Caco-2 (cell line): ENCODE measurements around the gene PALM. TPM values are rescaled to one million over a fixed set of nuclear protein-coding genes. Genes with fewer than 3 reads are reported as not detected.

ENCODE experiments used
- BruUV-seq: library from RNA; stranded (reverse); fragments of 400-500 nt; replicated peaks from 2 replicates; lab custom pipeline; 2021; lab: Mats Ljungman, UMichigan
- CTCF ChIA-PET: fragments of 300-600 bp; sonication (Branson Sonifier 250); formaldehyde crosslinking; loops from one replicate; lab custom pipeline; 2022; ENCODE audit warnings: antibody characterized with exemption; lab: Charles Lee
- POLR2A ChIA-PET: fragments of 300-600 bp; sonication (Branson Sonifier 250); formaldehyde crosslinking; loops from one replicate; lab custom pipeline; 2022; ENCODE audit warnings: antibody characterized with exemption; lab: Charles Lee
- DNase-seq, 2 experiments: peaks; one replicate each; pipeline versions ENCODE4 v3.0.0 to v3.0.0-alpha.2; 2020 to 2022
- H3K27me3 ChIP-seq: replicated peaks from 2 replicates; pipeline ENCODE4 v1.6.0; 2011; ENCODE audit warnings: low read length; ENCODE audit not compliant: control insufficient read depth, insufficient read depth
- H3K36me3 ChIP-seq: 2 replicates; pipeline ENCODE4 v1.5.1; 2011; ENCODE audit warnings: low read length; ENCODE audit not compliant: control insufficient read depth, insufficient read depth
- H3K4me1 ChIP-seq: fragments of 250-450 bp; sonication (Bioruptor Pico); 2 replicates; pipeline ENCODE4 v1.5.1; 2020; ENCODE audit warnings: mild to moderate bottlenecking
- H3K4me3 ChIP-seq: 2 replicates; pipeline ENCODE4 v1.5.1; 2011; ENCODE audit warnings: low read depth, mild to moderate bottlenecking, control low read depth, low read length
- H3K9me3 ChIP-seq: fragments of 250-450 bp; sonication (Bioruptor Pico); 2 replicates; pipeline ENCODE4 v1.5.1; 2020; ENCODE audit warnings: mild to moderate bottlenecking, moderate library complexity
- H3K27ac Mint-ChIP-seq: one replicate; pipeline ENCODE4 v1.8.0; 2022; ENCODE audit warnings: mixed read lengths; ENCODE audit not compliant: unreplicated experiment
- H3K27me3 Mint-ChIP-seq: one replicate; pipeline ENCODE4 v1.8.0; 2022; ENCODE audit warnings: mixed read lengths; ENCODE audit not compliant: insufficient read depth, unreplicated experiment
- H3K36me3 Mint-ChIP-seq: one replicate; pipeline ENCODE4 v1.8.0; 2022; ENCODE audit warnings: mild to moderate bottlenecking, mixed read lengths; ENCODE audit not compliant: insufficient read depth, unreplicated experiment
- H3K4me1 Mint-ChIP-seq: one replicate; pipeline ENCODE4 v1.8.0; 2022; ENCODE audit warnings: low read depth, mixed read lengths; ENCODE audit not compliant: unreplicated experiment
- H3K4me3 Mint-ChIP-seq: one replicate; pipeline ENCODE4 v1.8.0; 2022; ENCODE audit warnings: mild to moderate bottlenecking, moderate library complexity, mixed read lengths; ENCODE audit not compliant: unreplicated experiment
- H3K9me3 Mint-ChIP-seq: one replicate; pipeline ENCODE4 v1.8.0; 2022; ENCODE audit warnings: mixed read lengths; ENCODE audit not compliant: unreplicated experiment
- CTCF ChIP-seq, 2 experiments: fragments of 200-600 bp in 1 of 2; IDR thresholded peaks; 1 replicate in 1 of 2; 2 replicates in 1 of 2; pipeline versions ENCODE4 v1.5.1 to v1.8.0; 2011 to 2022; ENCODE audit warnings: antibody characterized with exemption in 1 of 2, control low read depth in 1 of 2, inconsistent platforms in 1 of 2, low read depth in 1 of 2, low read length in 1 of 2, mild to moderate bottlenecking in 1 of 2, moderate library complexity in 1 of 2; ENCODE audit not compliant: insufficient read depth in 1 of 2, severe bottlenecking in 1 of 2, unreplicated experiment in 1 of 2
- intact Hi-C: fragments of 100-400 bp; cut with micrococcal nuclease; formaldehyde crosslinking; loops from one replicate; pipeline ENCODE4 v1.10.0; 2022; ENCODE audit not compliant: unreplicated experiment
- total RNA-seq: library from RNA; stranded (reverse); gene quantifications from 2 replicates; pipeline ENCODE4 v1.2.3, GENCODE V29; 2022

PALM gene
- total RNA-seq, 1 experiment from 2014 or later, result 16.1 TPM

GRCh38 chr19:722553-723101, 13.9 kb downstream of the PALM start:
- no peaks in the 10 kb centered on the region for H3K4me1 Mint-ChIP-seq
- POLR2A ChIA-PET, result no interaction called here
- CTCF ChIA-PET, result no interaction called here

GRCh38 chr19:723247-723646, 14.5 kb downstream of the PALM start:
- H3K27ac Mint-ChIP-seq, result no peak overlapping the region
- TF ChIP-seq CTCF (IDR thresholded peaks at IDR 0.05; ENCODE audit: insufficient read depth in 1 of 2, low read depth in 1 of 2, low read length in 1 of 2, severe bottlenecking in 1 of 2, unreplicated experiment in 1 of 2), result no peak
- no TSS peak for BruUV-seq
- H3K27me3 Mint-ChIP-seq, result no peaks in the 10 kb centered on the region
- Histone ChIP-seq H3K27me3 (no peaks in the 10 kb centered on the region), H3K9me3 (no peaks in the 10 kb centered on the region), H3K4me3 (no peak overlapping the region), H3K36me3 (no peaks in the 10 kb centered on the region), H3K4me1 (no peaks in the 10 kb centered on the region)
- H3K36me3 Mint-ChIP-seq, result peaks cover 13% of the 10 kb centered on the region
- H3K4me1 Mint-ChIP-seq, result no peaks in the 10 kb centered on the region
- ChIA-PET CTCF (no interaction called here), POLR2A (no interaction called here)
- DNase-seq, result no peak
- intact Hi-C loops, result no loop called here
- no peak overlapping the region for H3K4me3 Mint-ChIP-seq
- no peaks in the 10 kb centered on the region for H3K9me3 Mint-ChIP-seq

More at GRCh38 chr19:722553-723101, 13.9 kb downstream of the PALM start:
- no TSS peak for BruUV-seq
- intact Hi-C loops, result no loop called here
- H3K9me3 Mint-ChIP-seq, result no peaks in the 10 kb centered on the region
- no peaks in the 10 kb centered on the region for H3K9me3 ChIP-seq
- no peaks in the 10 kb centered on the region for H3K27me3 Mint-ChIP-seq
- H3K4me3 Mint-ChIP-seq, result no peak overlapping the region
- TF ChIP-seq CTCF (IDR thresholded peaks at IDR 0.05; ENCODE audit: insufficient read depth in 1 of 2, low read depth in 1 of 2, low read length in 1 of 2, severe bottlenecking in 1 of 2, unreplicated experiment in 1 of 2), result no peak
- no peaks in the 10 kb centered on the region for H3K27me3 ChIP-seq
- no peak for DNase-seq
- no peak overlapping the region for H3K27ac Mint-ChIP-seq
- peaks cover 13% of the 10 kb centered on the region for H3K36me3 Mint-ChIP-seq
- no peaks in the 10 kb centered on the region for H3K36me3 ChIP-seq
- no peak overlapping the region for H3K4me3 ChIP-seq
- no peaks in the 10 kb centered on the region for H3K4me1 ChIP-seq

- H3K9me3 ChIP-seq, result no peaks in the 10 kb centered on the region
- no peaks in the 10 kb centered on the region for H3K36me3 ChIP-seq
- no peaks in the 10 kb centered on the region for H3K4me1 ChIP-seq
- peaks cover 8% of the 10 kb centered on the region for H3K36me3 Mint-ChIP-seq
- H3K4me1 Mint-ChIP-seq, result no peaks in the 10 kb centered on the region
- no peak for DNase-seq
- TF ChIP-seq CTCF (IDR thresholded peaks at IDR 0.05; ENCODE audit: insufficient read depth in 1 of 2, low read depth in 1 of 2, low read length in 1 of 2, severe bottlenecking in 1 of 2, unreplicated experiment in 1 of 2), result no peak
- H3K27me3 ChIP-seq, result no peaks in the 10 kb centered on the region
- H3K4me3 Mint-ChIP-seq, result no peak overlapping the region
- intact Hi-C loops, result no loop called here
- H3K27me3 Mint-ChIP-seq, result no peaks in the 10 kb centered on the region
- ChIA-PET CTCF (no interaction called here), POLR2A (no interaction called here)
- no TSS peak for BruUV-seq
- H3K27ac Mint-ChIP-seq, result no peak overlapping the region
- H3K9me3 Mint-ChIP-seq, result no peaks in the 10 kb centered on the region
- no peak overlapping the region for H3K4me3 ChIP-seq
Observed at GRCh38 chr19:723714-724113, 15.0 kb downstream of the PALM start.
